ENCODE measurements around the gene PEAK1.

PEAK1 gene

GRCh38 chr15:77053709-77054108 lies 366.2 kb downstream of the PEAK1 start:
- DNase-seq: no peak

- DNase-seq: no peak
Measured at GRCh38 chr15:77052556-77052955, 367.3 kb downstream of the PEAK1 start.

Data from 8988T (cell line).